ENCODE data around the gene HFM1.
"Not testable (repeated sequence)": the region's sequence is repeated elsewhere in the genome, so short reads cannot be mapped to it uniquely, and the experiment has no call there.

HFM1 gene

DNA sequence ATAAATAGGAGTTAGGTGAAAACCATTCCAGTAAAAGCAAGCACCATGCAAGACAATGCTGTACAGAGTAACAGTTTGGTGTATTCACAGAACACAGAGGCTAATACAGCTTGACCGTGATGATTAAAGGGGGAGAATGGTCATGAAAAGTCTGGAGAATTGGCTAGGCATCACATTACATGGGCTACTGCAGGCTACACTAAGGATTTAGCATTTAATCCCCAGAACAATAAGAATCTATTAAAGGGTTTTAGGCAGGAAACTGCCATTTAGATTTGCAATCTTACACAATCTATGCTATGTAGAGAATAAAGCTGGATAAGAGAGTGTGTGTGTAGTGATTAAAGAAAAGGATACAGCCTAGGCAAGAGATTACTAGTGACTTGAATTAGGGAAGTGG lies 30.6 kb downstream of the HFM1 start:
- no peak for DNase-seq (ENCODE audit: low read depth, low spot score)

DNA sequence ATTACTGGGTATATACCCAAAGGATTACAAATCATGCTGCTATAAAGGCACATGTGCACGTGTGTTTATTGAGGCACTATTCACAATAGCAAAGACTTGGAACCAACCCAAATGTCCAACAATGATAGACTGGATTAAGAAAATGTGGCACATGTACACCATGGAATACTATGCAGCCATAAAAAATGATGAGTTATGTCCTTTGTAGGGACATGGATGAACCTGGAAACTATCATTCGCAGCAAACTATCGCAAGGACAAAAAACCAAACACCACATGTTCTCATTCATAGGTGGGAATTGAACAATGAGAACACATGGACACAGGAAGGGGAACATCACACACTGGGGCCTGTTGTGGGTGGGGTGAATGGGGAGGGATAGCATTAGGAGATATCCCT lies 32.4 kb downstream of the HFM1 start:
- not testable (repeated sequence) for DNase-seq (ENCODE audit: low read depth, low spot score)

DNA sequence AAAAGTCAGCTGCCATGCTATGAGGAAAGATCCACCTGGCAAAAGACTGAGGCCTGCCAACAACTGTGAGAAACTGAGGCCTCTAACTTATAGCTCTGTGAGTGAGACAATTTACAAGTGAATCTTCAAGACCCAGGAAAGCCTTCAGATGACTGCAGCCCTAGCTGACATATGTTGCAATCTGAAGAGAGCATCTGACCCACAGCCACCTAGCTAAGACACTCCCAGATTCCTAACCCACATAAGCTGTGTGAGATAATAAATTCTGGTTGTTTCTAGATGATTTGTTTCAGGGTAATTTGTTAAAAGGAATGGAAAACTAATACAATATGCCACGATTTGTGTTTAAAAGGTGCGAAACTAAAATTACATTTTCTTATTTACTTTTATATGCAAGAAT lies 55.1 kb downstream of the HFM1 start:
- DNase-seq (ENCODE audit: low read depth, low spot score): no peak

DNA sequence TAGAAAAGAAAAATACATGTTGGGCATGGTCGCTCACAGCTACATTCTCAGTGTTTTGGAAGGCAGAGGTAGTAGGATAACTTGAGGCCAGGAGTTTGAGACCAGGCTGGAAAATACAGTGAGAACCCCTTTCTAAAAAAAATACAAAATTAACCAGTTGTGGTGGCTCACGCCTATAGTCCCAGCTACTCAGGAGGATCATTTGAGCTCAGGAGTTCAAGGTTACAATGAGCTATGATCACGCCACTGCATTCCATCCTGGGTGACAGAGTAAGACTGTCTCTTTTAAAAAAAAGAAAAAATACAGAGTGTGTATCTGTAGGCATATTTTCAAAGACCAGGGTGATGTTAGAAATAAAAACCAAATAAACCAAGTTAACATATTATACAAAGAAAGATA lies 57.8 kb downstream of the HFM1 start:
- DNase-seq (ENCODE audit: low read depth, low spot score): no peak

DNA sequence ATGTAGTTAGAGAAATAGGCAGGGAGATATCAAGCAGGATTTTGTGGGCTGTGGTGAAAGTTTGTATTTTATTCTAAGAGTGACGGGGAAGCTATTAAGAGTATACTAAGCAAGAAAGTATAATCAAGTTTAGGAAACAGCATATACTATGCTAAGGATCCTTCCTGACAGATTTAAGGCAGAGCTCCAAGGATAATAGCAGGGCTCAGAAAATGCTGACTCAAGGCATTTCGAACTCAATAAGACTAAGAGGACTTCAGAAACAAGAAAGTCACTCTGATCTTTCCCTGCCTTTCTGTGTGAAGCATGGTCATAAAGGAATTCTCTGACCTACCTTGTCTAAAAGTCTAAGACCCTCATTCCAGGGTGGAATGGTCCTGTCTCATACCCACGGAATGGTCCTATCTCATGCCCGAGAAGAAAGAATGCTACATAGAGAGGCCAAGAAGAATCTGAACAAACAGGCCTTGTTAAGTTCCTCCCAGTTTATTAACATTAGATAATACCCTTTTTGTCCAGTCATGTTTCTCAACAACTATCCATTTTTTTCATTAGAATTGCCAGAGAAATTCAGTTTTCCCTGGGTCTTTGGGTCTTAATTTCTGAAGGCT lies 59.1 kb downstream of the HFM1 start:
- DNase-seq (ENCODE audit: low read depth, low spot score): no peak

DNA sequence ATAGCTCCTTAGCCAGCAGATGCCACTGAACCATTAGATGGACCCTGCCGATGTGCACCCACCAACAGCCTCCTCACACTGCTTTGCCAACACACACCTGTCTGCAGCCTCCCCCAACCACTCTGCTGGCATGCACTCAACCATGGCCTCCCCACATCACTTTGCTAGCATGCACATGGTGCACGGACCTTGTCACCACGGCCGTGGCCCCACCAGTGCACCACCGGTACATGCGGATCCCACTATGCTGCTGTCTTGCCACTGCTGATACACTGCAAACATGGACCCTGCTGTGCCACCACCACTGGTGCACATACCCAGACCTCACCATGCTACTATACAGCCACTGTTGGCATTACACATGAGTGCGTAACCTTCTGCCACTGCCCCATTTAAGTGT lies 66.1 kb downstream of the HFM1 start:
- DNase-seq (ENCODE audit: low read depth, low spot score): no peak

DNA sequence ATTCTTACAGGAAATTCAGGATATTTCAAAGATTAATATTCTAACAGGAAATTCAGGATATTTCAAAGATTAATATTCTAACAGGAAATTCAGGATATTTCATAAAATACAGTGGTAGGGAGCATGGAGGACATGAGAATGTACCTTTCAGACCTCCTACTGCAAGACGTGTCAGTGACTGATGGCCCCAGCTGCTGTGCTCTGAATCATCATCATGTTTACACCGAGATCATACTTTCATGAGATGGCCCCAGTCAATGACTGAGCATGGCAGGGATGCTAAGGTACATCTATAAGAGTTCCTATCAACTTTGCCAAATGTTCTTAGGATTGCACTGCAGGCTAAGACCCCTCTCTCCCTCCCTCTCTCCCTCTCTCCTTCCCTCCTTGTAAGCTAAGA lies 69.0 kb downstream of the HFM1 start:
- no peak for DNase-seq (ENCODE audit: low read depth, low spot score)

DNA sequence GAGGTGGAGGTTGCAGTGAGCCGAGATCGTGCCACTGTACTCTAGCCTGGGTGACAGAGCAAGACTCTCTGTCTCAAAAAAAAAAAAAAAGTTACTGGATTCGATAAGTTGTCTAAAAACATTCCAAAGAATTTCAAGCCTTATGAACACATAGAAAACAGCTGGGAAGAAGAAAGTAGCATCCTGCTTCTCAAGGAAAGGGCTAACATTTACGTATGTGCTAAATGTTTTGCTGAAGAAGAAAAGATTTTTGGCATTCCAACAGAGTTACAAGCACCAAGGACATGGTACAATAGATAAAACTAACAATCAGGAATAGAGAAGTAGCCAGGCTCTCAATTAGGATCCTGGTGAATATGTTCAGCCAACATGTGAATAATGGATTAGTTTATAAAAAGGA lies 69.8 kb downstream of the HFM1 start:
- DNase-seq (ENCODE audit: low read depth, low spot score): no peak

DNA sequence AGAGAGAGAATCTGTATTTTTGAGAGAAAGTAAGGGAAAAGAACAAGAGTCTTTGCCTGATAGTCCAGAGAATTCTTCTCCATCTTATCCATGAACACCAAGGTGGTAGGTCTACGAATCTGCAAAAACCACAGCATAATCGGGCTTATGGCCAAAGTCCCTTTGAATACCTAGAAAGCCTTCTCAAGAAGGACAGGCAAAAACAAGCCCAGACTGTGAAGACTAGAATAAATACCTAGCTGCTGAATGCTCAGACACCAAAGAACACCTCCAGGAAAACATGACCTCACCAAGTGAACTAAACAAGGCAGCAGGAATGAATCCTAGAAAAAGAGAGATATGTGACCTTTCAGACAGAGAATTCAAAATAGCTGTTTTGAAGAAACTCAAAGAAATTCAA lies 79.2 kb downstream of the HFM1 start:
- DNase-seq (ENCODE audit: low read depth, low spot score): no peak

DNA sequence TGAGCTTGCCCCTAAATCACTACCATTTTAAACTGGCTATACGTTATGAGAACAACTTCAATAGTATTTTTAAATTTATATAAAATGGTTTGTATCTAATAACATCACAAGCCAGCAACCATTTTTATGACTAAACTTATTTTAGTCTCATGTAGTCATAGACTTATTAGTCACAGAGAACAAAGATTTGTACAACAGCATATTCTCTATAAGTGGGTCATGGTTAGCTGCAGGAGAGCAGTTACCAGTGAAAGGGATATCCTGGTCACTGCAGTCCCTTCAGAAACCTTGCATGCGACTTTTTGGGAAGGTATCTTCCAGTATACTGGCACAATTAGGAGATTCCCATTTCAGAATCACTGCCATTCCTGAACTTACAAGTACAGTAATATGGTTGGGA lies 90.0 kb downstream of the HFM1 start:
- no peak for DNase-seq (ENCODE audit: low read depth, low spot score)

DNA sequence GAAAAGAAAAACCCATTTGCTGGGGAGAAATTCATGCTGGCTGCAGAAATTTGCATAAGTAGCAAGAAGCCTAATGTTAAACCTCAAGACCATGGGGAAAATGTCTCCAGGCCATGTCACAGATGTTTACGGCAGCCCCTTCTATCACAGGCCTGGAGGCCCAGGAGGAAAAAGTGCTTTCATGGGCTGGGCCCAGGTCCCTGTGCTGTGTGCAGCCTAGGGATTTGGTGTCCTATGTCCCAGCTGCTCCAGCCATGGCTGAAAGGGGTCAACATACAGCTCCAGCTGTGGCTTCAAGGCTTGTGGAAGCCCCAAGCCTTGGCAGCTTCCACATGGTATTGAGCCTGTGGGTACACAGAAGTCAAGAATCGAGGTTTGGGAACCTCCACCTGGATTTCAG lies 93.0 kb downstream of the HFM1 start:
- no peak for DNase-seq (ENCODE audit: low read depth, low spot score)

DNA sequence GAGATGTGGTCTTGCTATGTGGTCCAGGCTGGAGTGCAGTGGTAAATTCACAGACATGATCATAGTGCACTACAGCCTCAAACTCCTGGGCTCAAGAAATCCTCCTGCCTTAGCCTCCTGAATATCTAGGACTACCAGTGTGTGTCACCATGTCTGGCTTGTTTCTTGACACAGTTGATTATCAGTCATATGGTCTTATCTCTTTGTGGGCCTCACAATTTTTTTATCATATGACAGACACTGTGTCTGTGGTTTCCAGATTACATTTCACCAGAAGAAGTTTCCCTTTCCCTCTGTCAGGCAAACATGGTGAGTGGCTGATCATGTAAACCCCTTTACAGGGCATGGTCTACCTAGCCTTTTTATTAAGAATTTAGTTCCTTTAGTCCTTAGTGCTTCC lies 96.1 kb downstream of the HFM1 start:
- DNase-seq (ENCODE audit: low read depth, low spot score): no peak

DNA sequence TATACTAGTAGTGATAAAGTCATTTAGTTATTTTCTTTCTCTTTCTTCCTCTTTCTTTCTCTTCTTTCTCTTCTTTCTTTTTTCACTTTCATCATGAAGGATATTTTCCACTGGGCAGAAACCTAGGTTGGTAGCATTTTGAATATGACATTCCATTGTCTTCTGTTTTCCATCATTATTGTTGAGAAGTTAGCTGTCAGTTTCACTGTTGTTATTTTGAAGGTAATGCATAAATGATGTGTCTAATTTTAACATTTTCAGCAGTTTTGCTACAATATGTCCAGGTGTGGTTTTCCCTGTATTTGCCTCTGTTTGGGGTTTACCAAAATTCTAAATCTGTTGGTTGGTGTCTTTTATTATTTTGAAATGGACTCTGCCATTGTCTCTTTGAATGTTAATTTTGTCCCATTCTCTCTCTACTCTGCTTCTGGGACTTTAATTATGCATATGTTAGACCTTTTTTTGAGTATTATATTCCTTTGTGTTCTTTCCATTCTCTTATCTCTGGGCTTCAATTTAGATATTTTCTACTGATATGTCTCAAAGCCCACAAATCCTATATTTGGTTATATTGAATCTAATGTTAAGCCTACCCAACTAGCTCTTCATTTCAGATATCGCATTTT lies 96.7 kb downstream of the HFM1 start:
- DNase-seq (ENCODE audit: low read depth, low spot score): no peak

DNA sequence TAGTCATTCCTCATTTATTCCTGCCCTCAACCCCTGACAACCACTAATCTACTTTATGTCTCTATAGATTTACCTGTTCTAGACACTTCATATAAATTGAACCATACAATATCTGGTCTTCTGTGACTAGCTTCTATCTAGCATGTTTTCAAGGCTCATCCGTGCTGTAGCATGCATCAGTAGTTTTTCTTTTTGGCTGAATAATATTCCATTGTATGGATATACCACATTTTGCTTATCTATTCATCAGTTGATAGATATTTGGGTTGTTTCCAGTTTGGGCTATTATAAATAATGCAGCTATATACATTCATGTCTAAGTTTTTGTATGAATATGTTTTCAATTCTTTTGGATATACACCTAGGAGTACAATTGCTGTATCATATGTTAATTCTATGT lies 101.5 kb downstream of the HFM1 start:
- DNase-seq (ENCODE audit: low read depth, low spot score): no peak

DNA sequence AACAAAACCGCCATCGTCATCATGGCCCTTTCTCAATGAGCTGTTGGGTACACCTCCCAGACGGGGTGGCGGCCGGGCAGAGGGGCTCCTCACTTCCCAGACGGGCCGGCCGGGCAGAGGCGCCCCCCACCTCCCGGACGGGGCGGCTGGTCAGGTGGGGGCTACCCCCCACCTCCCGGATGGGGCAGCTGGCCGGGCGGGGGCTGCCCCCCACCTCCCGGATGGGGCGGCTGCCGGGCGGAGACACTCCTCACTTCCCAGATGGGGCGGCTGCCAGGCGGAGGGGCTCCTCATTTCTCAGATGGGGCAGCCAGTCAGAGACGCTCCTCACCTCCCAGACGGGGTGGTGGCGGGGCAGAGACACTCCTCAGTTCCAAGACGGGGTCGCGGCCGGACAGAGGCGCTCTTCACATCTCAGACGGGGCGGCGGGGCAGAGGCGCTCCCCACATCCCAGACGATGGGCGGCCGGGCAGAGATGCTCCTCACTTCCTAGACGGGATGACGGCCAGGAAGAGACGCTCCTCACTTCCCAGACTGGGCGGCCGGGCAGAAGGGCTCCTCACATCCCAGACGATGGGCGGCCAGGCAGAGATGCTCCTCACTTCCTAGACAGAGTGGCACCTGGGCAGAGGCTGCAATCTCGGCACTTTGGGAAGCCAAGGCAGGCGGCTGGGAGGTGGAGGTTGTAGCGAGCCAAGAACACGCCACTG lies 115.6 kb downstream of the HFM1 start:
- DNase-seq (ENCODE audit: low read depth, low spot score): not testable (repeated sequence)

DNA sequence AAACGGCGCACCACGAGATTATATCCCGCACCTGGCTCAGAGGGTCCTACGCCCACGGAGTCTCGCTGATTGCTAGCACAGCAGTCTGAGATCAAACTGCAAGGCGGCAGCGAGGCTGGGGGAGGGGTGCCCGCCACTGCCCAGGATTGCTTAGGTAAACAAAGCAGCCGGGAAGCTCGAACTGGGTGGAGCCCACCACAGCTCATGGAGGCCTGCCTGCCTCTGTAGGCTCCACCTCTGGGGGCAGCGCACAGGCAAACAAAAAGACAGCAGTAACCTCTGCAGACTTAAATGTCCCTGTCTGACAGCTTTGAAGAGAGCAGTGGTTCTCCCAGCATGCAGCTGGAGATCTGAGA lies 117.7 kb downstream of the HFM1 start:
- DNase-seq (ENCODE audit: low read depth, low spot score): not testable (repeated sequence)

DNA sequence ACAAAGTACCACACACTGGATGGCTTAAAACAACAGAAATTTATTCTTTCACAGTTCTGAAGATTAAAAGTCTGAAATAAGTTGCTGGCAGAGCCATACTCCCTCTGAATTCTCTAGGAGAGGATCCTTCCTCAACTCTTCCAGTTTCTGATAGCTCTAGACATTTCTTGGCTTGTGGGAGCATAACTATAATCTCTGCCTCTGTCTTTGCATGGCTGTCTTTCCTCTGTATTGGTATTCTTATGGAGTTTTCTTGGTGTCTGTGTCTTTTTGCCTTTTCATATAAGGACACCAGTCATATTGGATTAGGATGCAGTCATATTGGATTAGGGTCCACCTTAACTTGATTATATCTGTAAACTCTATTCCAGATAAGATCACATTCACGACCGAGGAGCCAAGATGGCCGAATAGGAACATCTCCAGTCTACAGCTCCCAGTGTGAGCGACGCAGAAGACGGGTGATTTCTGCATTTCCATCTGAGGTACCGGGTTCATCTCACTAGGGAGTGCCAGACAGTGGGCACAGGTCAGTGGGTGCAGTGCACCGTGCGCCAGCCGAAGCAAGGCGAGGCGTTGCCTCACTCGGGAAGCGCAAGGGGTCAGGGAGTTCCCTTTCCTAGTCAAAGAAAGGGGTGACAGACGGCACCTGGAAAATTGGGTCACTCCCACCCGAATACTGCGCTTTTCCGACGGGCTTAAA lies 118.2 kb downstream of the HFM1 start:
- DNase-seq (ENCODE audit: low read depth, low spot score): not testable (repeated sequence)

DNA sequence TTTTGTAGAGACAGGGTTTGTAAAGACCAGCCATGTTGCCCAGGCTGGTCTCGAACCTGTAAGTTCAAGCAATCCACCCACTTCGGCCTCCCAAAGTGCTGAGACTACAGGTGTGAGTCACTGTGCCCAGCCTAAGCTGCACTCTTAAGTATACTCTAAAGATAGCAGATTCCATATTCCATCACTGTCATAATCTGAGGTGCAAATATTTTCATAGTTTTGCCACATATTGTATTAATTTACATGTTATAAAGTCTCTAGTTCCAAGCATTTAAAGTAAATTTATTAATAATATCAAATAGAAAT lies 121.3 kb downstream of the HFM1 start:
- no peak for DNase-seq (ENCODE audit: low read depth, low spot score)

DNA sequence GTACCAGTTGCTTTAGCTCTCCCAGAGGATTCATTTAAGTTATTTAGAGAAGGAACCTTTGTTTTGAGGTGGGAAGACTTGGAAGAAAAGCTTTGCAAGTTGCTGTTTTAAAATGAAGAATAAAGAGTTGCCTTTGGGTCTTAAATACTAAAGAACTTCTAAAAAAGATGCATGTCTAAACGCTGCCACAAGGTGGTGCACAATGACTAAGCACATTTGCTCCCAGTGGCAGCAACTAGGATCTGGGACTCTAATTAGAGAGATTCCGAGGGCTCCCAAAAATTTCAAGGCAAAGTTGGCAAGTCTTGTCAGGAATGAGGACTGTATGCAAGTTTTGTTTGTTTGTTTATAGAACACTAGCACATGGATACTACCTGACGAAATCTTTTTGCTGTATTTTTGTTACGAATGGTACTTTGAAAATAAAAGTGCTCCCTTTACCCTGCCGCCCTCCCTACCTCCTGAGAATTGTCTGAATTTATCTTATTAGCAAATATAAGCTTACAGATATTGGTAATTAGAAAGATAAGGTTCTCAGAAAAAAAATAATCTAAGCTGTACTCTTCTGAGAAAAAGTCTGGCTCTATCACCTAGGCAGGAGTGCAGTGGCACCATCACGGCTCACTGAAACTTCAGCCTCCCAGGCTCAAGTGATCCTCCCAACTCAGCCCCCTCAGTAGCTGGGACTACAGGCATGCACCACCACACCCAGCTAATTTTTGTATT lies 121.8 kb downstream of the HFM1 start:
- no peak for DNase-seq (ENCODE audit: low read depth, low spot score)

DNA sequence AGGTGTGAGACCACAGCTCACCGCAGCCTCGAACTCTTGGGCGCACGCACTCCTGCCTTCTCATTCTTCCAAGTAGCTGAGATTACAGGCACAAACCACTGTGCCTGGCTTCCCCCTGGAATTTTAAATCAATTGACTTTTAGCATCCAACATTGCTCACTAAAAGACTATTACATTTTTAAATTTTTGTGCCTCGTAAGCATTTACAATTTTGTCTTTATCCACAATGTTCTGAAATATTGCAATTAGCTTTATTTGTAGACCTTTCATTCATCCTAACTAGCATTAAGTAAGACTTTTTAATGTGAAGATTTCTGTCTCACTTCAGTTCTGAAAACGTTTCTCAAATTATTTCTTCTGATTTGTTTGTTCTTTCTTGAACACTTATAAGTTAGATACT lies 122.9 kb downstream of the HFM1 start:
- no peak for DNase-seq (ENCODE audit: low read depth, low spot score)

DNA sequence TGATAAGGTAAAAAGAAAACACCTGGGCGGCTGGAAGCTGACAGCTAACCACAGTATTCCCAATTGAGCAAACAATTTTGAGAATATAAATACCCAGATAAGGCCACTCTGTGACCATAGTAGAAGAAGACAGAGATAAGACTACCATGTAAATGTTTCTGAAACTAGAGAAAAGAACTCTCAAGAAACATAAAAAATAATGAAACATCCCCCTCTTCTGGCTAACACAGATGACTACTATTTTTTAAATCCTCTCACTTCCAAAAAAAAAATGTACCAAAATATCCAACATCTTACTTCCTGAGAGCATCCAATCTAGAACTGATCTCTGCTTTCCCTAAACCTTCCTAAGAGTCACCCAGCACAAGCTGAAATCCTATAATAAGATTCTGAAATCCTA lies 125.9 kb downstream of the HFM1 start:
- DNase-seq (ENCODE audit: low read depth, low spot score): no peak

DNA sequence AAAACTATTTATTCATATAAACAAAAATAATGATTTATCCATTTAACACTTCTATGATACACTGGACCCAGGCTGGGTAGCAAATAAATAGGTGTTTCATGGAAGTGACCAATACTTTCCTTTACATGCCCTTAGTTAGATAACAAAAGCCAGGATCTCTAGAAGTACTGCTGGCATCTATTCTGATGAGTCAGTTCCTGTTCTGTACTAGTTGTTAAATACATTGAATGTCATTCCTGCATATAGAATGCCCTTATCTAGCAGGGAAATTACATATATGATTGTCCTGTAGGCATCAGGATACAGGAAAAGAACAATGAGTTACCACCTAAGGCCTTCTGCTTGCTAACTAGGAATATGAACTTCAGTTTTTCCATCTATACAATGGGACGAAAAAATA lies 130.8 kb downstream of the HFM1 start:
- no peak for DNase-seq (ENCODE audit: low read depth, low spot score)

Data from activated naive CD8-positive, alpha-beta T cell treated with anti-CD3 and anti-CD28 coated beads, Interleukin-2, amount 50 U/mL, for 16 hours (primary cell).